22Rv1 (cell line): Measurements from ENCODE around the gene DOK6.

Experiments used
- CTCF ChIP-seq: fragments of 450-650 bp; IDR thresholded peaks from 2 replicates; pipeline ENCODE4 v1.5.1; 2017; ENCODE audit warnings: mild to moderate bottlenecking
- ZFX ChIP-seq: fragments of 450-650 bp; IDR thresholded peaks from 2 replicates; pipeline ENCODE4 v1.6.1; 2017; ENCODE audit warnings: antibody characterized with exemption, borderline replicate concordance

GRCh38 chr18:69734536-69734935 lies 333.8 kb downstream of the DOK6 start:
- TF ChIP-seq CTCF (no peak), ZFX (no peak)
